Transverse colon (tissue), 4 donors: ENCODE results near the gene CCDC137. TPM values are rescaled to one million over a fixed set of nuclear protein-coding genes. Genes with fewer than 3 reads are reported as not detected.

Experiments used
- DNase-seq: peaks from one replicate; pipeline ENCODE4 v3.0.0-alpha.2; 2019
- H3K27ac ChIP-seq, 4 donors: fragments of 200-600 bp; sonication (generic); 2 replicates each; pipeline ENCODE4 v1.5.1; 2016 to 2018; ENCODE audit warnings: inconsistent platforms in 4 of 4
- H3K27me3 ChIP-seq: fragments of 200-600 bp; sonication (generic); 2 replicates; pipeline ENCODE4 v1.5.1; 2017; ENCODE audit warnings: inconsistent platforms
- H3K36me3 ChIP-seq, 4 donors: fragments of 200-600 bp; sonication (generic); 2 replicates each; pipeline ENCODE4 v1.5.1; 2017 to 2019; ENCODE audit warnings: inconsistent platforms in 4 of 4
- H3K4me1 ChIP-seq, 4 donors: fragments of 200-600 bp; sonication (generic); 2 replicates each; pipeline ENCODE4 v1.5.1; 2017 to 2020; ENCODE audit warnings: inconsistent platforms in 4 of 4
- H3K4me3 ChIP-seq, 4 donors: fragments of 200-600 bp; sonication (generic); 1 replicate in 1 of 4; 2 replicates in 3 of 4; pipeline versions ENCODE4 v1.5.1 to v1.6.1; 2017 to 2019; ENCODE audit warnings: inconsistent platforms in 4 of 4
- H3K9me3 ChIP-seq, 2 donors: fragments of 200-600 bp; sonication (generic); 2 replicates each; pipeline ENCODE4 v1.5.1; 2017 to 2019; ENCODE audit warnings: inconsistent platforms in 2 of 2
- EP300 ChIP-seq: sonication (generic); formaldehyde crosslinking; IDR thresholded peaks from one replicate; pipeline ENCODE4 v1.6.1; 2017; ENCODE audit warnings: antibody characterized with exemption, low read depth
- POLR2A ChIP-seq: fragments of 450-650 bp; IDR thresholded peaks from one replicate; pipeline ENCODE4 v1.6.1; 2016; ENCODE audit warnings: antibody characterized with exemption, mild to moderate bottlenecking, moderate library complexity
- POLR2AphosphoS5 ChIP-seq, 3 donors: sonication (generic); formaldehyde crosslinking; IDR thresholded peaks; one replicate each; pipeline ENCODE4 v1.6.1; 2016; ENCODE audit warnings: antibody characterized with exemption in 3 of 3
- WGBS, 2 donors: methylation state at CpG; one replicate each; pipeline ENCODE4 v1.1.5; 2018; ENCODE audit warnings: low coverage in 1 of 2; 5-methylcytosine and 5-hydroxymethylcytosine counted together
- in situ Hi-C, 4 donors: fragments of 200-750 bp; cut with MboI; loops; one replicate each; pipeline versions ENCODE4 v1.15.0 to v1.15.1; 2017; ENCODE audit warnings: low sequenced_read_pairs in 3 of 4, low pct_ligation_motif_present in 1 of 4, low pct_unique_long_range_greater_than_20kb in 1 of 4
- intact Hi-C: fragments of 100-400 bp; cut with DNase I; formaldehyde crosslinking; loops from one replicate; pipeline ENCODE4 v1.15.1; 2023; ENCODE audit warnings: low total_unique reads
- total RNA-seq, 4 donors: library from RNA; depleted of rRNA; stranded (reverse); fragments of >200 nt; gene quantifications; one replicate each; pipeline ENCODE4 v1.1.0, GENCODE V29; 2016
- TF ChIP-seq, protein P1 (sequence below), 5 experiments: fragments of 200-600 bp in 3 of 5; fragments of 450-650 bp in 2 of 5; sonication (generic) in 3 of 5; IDR thresholded peaks; 1 replicate in 2 of 5; 2 replicates in 3 of 5; pipeline ENCODE4 v1.5.1; 2016 to 2017; ENCODE audit warnings: antibody characterized with exemption in 5 of 5, inconsistent platforms in 3 of 5, mild to moderate bottlenecking in 2 of 5, moderate library complexity in 1 of 5

The CCDC137 gene
- total RNA-seq, 4 donors from 2014 or later = 7.6 to 21.3 (median 13.5) TPM

- Histone ChIP-seq H3K4me3 (no peak overlapping the region), H3K27ac (no peak overlapping the region), H3K4me1 (no peaks in the 10 kb centered on the region), H3K27me3 (peaks cover 44% of the 10 kb centered on the region), H3K9me3 (peaks cover 0 to 4% of the 10 kb centered on the region in 2 donors), H3K36me3 (no peaks in the 10 kb centered on the region)
- DNase-seq = no peak
- TF ChIP-seq POLR2AphosphoS5 (IDR thresholded peaks at IDR 0.05) = no peak
- no peak for TF ChIP-seq EP300
- intact Hi-C loops = no loop called here
- WGBS, 2 donors = 50% methylated on average over 50 of the region's 78 CpGs; no CpG with 5 or more reads in 1 of the 2 donors
- in situ Hi-C loops = no loop called here
Measured at GRCh38 chr17:81648013-81648706, 18.4 kb upstream of the CCDC137 start.

DNA sequence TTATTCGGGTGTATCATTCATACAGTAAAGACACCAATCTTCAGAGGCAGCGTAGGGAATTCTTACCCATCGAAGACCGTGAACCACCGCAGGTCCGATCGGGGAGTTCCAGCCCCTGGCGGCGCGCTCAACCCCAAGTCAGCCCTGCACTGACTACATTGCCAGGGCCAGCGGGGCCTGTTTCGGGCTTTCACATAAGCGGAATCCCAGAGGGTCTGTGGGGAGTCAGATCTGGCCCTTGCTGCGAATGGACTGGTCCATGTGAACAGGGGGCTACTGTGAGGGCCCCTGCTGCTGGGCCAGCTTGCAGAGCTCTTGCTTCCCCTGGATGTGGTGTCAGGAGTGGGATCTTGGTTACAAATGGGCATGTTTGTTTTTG, 17.8 kb upstream of the CCDC137 start:
- no peak for DNase-seq
- 92% methylated on average over 11 of the region's 14 CpGs; no CpG with 5 or more reads in 1 of the 2 donors for WGBS, 2 donors
- peaks cover 50% of the 10 kb centered on the region for H3K27me3 ChIP-seq
- no peak overlapping the region for H3K4me3 ChIP-seq
- H3K4me1 ChIP-seq = no peaks in the 10 kb centered on the region
- intact Hi-C loops (no loop called here), in situ Hi-C loops (no loop called here)
- no peaks in the 10 kb centered on the region for H3K36me3 ChIP-seq
- no peak for TF ChIP-seq POLR2A
- TF ChIP-seq EP300 = no peak
- TF ChIP-seq POLR2AphosphoS5 (IDR thresholded peaks at IDR 0.05) = no peak
- TF ChIP-seq, protein P1, sequence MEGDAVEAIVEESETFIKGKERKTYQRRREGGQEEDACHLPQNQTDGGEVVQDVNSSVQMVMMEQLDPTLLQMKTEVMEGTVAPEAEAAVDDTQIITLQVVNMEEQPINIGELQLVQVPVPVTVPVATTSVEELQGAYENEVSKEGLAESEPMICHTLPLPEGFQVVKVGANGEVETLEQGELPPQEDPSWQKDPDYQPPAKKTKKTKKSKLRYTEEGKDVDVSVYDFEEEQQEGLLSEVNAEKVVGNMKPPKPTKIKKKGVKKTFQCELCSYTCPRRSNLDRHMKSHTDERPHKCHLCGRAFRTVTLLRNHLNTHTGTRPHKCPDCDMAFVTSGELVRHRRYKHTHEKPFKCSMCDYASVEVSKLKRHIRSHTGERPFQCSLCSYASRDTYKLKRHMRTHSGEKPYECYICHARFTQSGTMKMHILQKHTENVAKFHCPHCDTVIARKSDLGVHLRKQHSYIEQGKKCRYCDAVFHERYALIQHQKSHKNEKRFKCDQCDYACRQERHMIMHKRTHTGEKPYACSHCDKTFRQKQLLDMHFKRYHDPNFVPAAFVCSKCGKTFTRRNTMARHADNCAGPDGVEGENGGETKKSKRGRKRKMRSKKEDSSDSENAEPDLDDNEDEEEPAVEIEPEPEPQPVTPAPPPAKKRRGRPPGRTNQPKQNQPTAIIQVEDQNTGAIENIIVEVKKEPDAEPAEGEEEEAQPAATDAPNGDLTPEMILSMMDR (IDR thresholded peaks at IDR 0.05) = no peak
- H3K27ac ChIP-seq = no peak overlapping the region
- peaks cover 0 to 4% of the 10 kb centered on the region in 2 donors for H3K9me3 ChIP-seq

DNA sequence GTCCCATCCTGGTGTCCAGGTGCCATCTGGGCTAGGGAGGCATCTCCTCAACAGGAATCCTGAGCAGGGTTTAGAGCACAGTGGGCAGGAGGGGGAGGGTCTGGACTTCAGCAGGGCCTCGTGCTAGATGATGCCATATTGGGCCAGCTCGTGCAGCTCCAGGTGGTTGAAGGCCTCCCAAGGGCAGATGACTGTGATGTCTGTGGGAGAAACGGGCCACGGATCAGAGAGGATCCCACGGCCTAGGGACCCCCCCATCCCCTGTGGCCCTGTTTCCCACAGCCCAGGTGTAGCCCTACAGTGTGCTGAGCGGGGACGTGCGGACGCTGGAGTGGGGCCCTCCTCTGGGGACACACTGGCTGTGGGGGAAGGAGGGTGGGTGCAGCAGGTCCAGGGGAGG, 15.6 kb upstream of the CCDC137 start:
- Histone ChIP-seq H3K9me3 (peaks cover 0 to 4% of the 10 kb centered on the region in 2 donors), H3K27me3 (peaks cover 55% of the 10 kb centered on the region), H3K4me1 (no peaks in the 10 kb centered on the region), H3K4me3 (no peak overlapping the region), H3K36me3 (no peaks in the 10 kb centered on the region), H3K27ac (no peak overlapping the region)
- DNase-seq = no peak
- intact Hi-C loops = no loop called here
- TF ChIP-seq EP300 (no peak), POLR2AphosphoS5 (IDR thresholded peaks at IDR 0.05) (no peak)
- TF ChIP-seq, protein P1 (IDR thresholded peaks at IDR 0.05) = no peak
- WGBS, 2 donors = 75 to 78% methylated on average over 4 to 7 of the region's 9 CpGs
- in situ Hi-C loops = no loop called here

DNA sequence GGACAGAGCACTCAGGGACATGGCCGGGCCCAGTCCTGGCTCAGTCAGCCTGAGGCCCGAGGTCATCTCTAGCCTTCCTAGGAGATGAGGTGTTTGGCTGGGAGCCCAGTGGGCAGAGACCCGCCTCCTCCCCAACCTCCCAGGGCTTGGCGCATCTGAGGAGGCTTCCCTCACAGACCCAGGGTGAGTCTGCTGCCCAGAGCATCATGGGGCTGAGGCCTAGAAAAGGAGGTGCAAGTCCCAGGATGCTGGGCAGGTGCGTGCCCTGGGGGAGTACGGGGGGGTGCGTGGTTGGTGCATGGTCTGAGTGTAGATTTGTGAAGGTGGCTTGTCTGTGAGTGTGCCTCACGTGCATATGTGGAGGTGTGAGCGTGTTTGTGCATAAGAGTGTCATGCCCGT, 14.8 kb upstream of the CCDC137 start:
- no peaks in the 10 kb centered on the region for H3K36me3 ChIP-seq
- 69% methylated on average over 10 of the region's 10 CpGs; no CpG with 5 or more reads in 1 of the 2 donors for WGBS, 2 donors
- no peak for DNase-seq
- H3K27ac ChIP-seq = no peak overlapping the region
- no peaks in the 10 kb centered on the region for H3K4me1 ChIP-seq
- H3K9me3 ChIP-seq = peaks cover 0 to 4% of the 10 kb centered on the region in 2 donors
- H3K27me3 ChIP-seq = peaks cover 55% of the 10 kb centered on the region
- H3K4me3 ChIP-seq = no peak overlapping the region
- TF ChIP-seq EP300 (no peak), POLR2AphosphoS5 (IDR thresholded peaks at IDR 0.05) (no peak), POLR2A (no peak)
- TF ChIP-seq, protein P1 (IDR thresholded peaks at IDR 0.05) = no peak
- in situ Hi-C loops (no loop called here), intact Hi-C loops (no loop called here)
